WTC11 (cell line): ENCODE measurements around the gene ESAM. TPM values are rescaled to one million over a fixed set of nuclear protein-coding genes. Genes with fewer than 3 reads are reported as not detected.

Experiments
- ATAC-seq: fragments of 200-7000 bp; cut with Tn5 transposase; 2 replicates; pipeline ENCODE4 v1.10.0; 2021; ENCODE audit warnings: mild to moderate bottlenecking, moderate library complexity
- CTCF ChIA-PET: fragments of 300-600 bp; sonication (Branson Sonifier 250); formaldehyde crosslinking; loops from one replicate; lab custom pipeline; 2021; ENCODE audit warnings: antibody characterized with exemption; lab: Charles Lee
- POLR2A ChIA-PET: fragments of 350-600 bp; sonication (Branson Sonifier 250); formaldehyde crosslinking; loops from one replicate; lab custom pipeline; 2021; ENCODE audit warnings: antibody characterized with exemption; lab: Charles Lee
- DNase-seq: peaks from one replicate; pipeline ENCODE4 v3.0.0; 2021; ENCODE audit warnings: low spot score
- H3K27ac Mint-ChIP-seq: 2 replicates; pipeline ENCODE4 v1.8.0; 2021; ENCODE audit warnings: mixed read lengths
- H3K27me3 Mint-ChIP-seq: 2 replicates; pipeline ENCODE4 v1.8.0; 2021; ENCODE audit warnings: low read depth, mild to moderate bottlenecking, moderate library complexity, mixed read lengths
- H3K36me3 Mint-ChIP-seq: 2 replicates; pipeline ENCODE4 v1.8.0; 2021; ENCODE audit warnings: mixed read lengths
- H3K4me1 Mint-ChIP-seq: 2 replicates; pipeline ENCODE4 v1.8.0; 2022; ENCODE audit warnings: mixed read lengths
- H3K4me3 Mint-ChIP-seq: 2 replicates; pipeline ENCODE4 v1.8.0; 2021; ENCODE audit warnings: mild to moderate bottlenecking, moderate library complexity, mixed read lengths
- H3K9me3 Mint-ChIP-seq: 2 replicates; pipeline ENCODE4 v1.8.0; 2021; ENCODE audit warnings: mixed read lengths
- CBFB ChIP-seq: sonication (generic); formaldehyde crosslinking; IDR thresholded peaks from 2 replicates; pipeline ENCODE4 v1.8.1; 2022; ENCODE audit warnings: mild to moderate bottlenecking, low read depth, missing genetic modification reagents
- CDX4 ChIP-seq: fragments of 250-450 bp; sonication (Bioruptor Pico); IDR thresholded peaks from 2 replicates; pipeline ENCODE4 v1.9.0; 2021; ENCODE audit warnings: moderate library complexity, mild to moderate bottlenecking, inconsistent platforms, borderline replicate concordance
- CREM ChIP-seq: sonication (generic); formaldehyde crosslinking; IDR thresholded peaks from 2 replicates; pipeline ENCODE4 v1.8.1; 2022; ENCODE audit warnings: mild to moderate bottlenecking, missing genetic modification reagents, moderate library complexity
- CTCF ChIP-seq: fragments of 200-600 bp; IDR thresholded peaks from 2 replicates; pipeline ENCODE4 v1.8.0; 2022; ENCODE audit warnings: antibody characterized with exemption
- E2F4 ChIP-seq: sonication (generic); formaldehyde crosslinking; IDR thresholded peaks from 2 replicates; pipeline ENCODE4 v1.8.1; 2022; ENCODE audit warnings: low read depth, mild to moderate bottlenecking, moderate library complexity, missing genetic modification reagents, borderline replicate concordance
- GRHL2 ChIP-seq: fragments of 250-450 bp; sonication (Bioruptor Pico); IDR thresholded peaks from 2 replicates; pipeline ENCODE4 v1.8.0; 2022; ENCODE audit warnings: mild to moderate bottlenecking, moderate library complexity; ENCODE audit not compliant: insufficient replicate concordance, severe bottlenecking
- HMGXB4 ChIP-seq: sonication (generic); formaldehyde crosslinking; IDR thresholded peaks from 2 replicates; pipeline ENCODE4 v1.8.1; 2023; ENCODE audit warnings: mild to moderate bottlenecking, moderate library complexity, missing genetic modification reagents
- JAZF1 ChIP-seq: fragments of 250-450 bp; sonication (Bioruptor Pico); IDR thresholded peaks from 2 replicates; pipeline ENCODE4 v1.9.0; 2021; ENCODE audit warnings: moderate library complexity, mild to moderate bottlenecking, inconsistent platforms
- JUN ChIP-seq: sonication (generic); formaldehyde crosslinking; IDR thresholded peaks from 2 replicates; pipeline ENCODE4 v1.8.0; 2023; ENCODE audit warnings: mild to moderate bottlenecking, missing genetic modification reagents
- MYBL2 ChIP-seq: sonication (generic); formaldehyde crosslinking; IDR thresholded peaks from 2 replicates; pipeline ENCODE4 v1.8.1; 2023; ENCODE audit warnings: mild to moderate bottlenecking, moderate library complexity, missing genetic modification reagents
- NFYB ChIP-seq: sonication (generic); formaldehyde crosslinking; conservative IDR thresholded peaks from 2 replicates; pipeline ENCODE4 v1.8.0; 2022; ENCODE audit warnings: low read depth, missing genetic modification reagents
- NR3C1 ChIP-seq: sonication (generic); formaldehyde crosslinking; conservative IDR thresholded peaks from 2 replicates; pipeline ENCODE4 v1.8.1; 2023; ENCODE audit warnings: low read depth, mild to moderate bottlenecking, missing genetic modification reagents
- SMAD4 ChIP-seq: sonication (generic); formaldehyde crosslinking; IDR thresholded peaks from 2 replicates; pipeline ENCODE4 v1.8.0; 2022; ENCODE audit warnings: mild to moderate bottlenecking, missing genetic modification reagents
- SOX15 ChIP-seq: fragments of 250-450 bp; sonication (Bioruptor Pico); IDR thresholded peaks from 2 replicates; pipeline ENCODE4 v1.9.0; 2021; ENCODE audit warnings: mild to moderate bottlenecking
- STAT6 ChIP-seq: sonication (generic); formaldehyde crosslinking; conservative IDR thresholded peaks from 2 replicates; pipeline ENCODE4 v1.8.1; 2023; ENCODE audit warnings: mild to moderate bottlenecking, low read depth, missing genetic modification reagents, moderate library complexity
- TP53 ChIP-seq: sonication (generic); formaldehyde crosslinking; IDR thresholded peaks from 2 replicates; pipeline ENCODE4 v1.8.1; 2023; ENCODE audit warnings: mild to moderate bottlenecking, missing genetic modification reagents
- ZNF232 ChIP-seq: sonication (generic); formaldehyde crosslinking; IDR thresholded peaks from 2 replicates; pipeline ENCODE4 v1.8.0; 2022; ENCODE audit warnings: mild to moderate bottlenecking, missing genetic modification reagents
- ZNF281 ChIP-seq: sonication (generic); formaldehyde crosslinking; IDR thresholded peaks from 2 replicates; pipeline ENCODE4 v1.8.0; 2023; ENCODE audit warnings: mild to moderate bottlenecking, missing genetic modification reagents
- ZNF416 ChIP-seq: fragments of 250-450 bp; sonication (Bioruptor Pico); IDR thresholded peaks from 2 replicates; pipeline ENCODE4 v1.9.0; 2021; ENCODE audit warnings: mild to moderate bottlenecking, inconsistent platforms
- ZSCAN18 ChIP-seq: fragments of 250-450 bp; sonication (Bioruptor Pico); IDR thresholded peaks from 2 replicates; pipeline ENCODE4 v2.1.2; 2022; ENCODE audit warnings: mild to moderate bottlenecking, moderate library complexity
- total RNA-seq: library from RNA; stranded (reverse); gene quantifications from 3 replicates; pipeline ENCODE4 v1.2.3, GENCODE V29; 2021

Gene ESAM
- total RNA-seq, 1 experiment from 2014 or later: 0.48 TPM

- H3K4me3 Mint-ChIP-seq: no peak overlapping the region
- TF ChIP-seq MYBL2 (CRISPR knock-in tag): no peak
- no peak for TF ChIP-seq GRHL2 (CRISPR knock-in tag)
- no peak for TF ChIP-seq NR3C1
- TF ChIP-seq NFYB (CRISPR knock-in tag): no peak
- H3K36me3 Mint-ChIP-seq: no peaks in the 10 kb centered on the region
- ChIA-PET POLR2A (no interaction called here), CTCF (interaction anchor here (2.9 kb wide), 1 partner anchor 25 kb away, joined by 11 read pairs; no protein-coding TSS in a partner anchor)
- DNase-seq (no peak), ATAC-seq (no peak)
- no peaks in the 10 kb centered on the region for H3K27me3 Mint-ChIP-seq
- H3K4me1 Mint-ChIP-seq: peaks cover 42% of the 10 kb centered on the region
- no peaks in the 10 kb centered on the region for H3K9me3 Mint-ChIP-seq
- H3K27ac Mint-ChIP-seq: no peak overlapping the region
Observed at GRCh38 chr11:124788521-124788920, 26.4 kb upstream of the ESAM start.

GRCh38 chr11:124784051-124784450 lies 22.0 kb upstream of the ESAM start:
- POLR2A ChIA-PET: no interaction called here
- no peaks in the 10 kb centered on the region for H3K27me3 Mint-ChIP-seq

More at GRCh38 chr11:124784051-124784450, 22.0 kb upstream of the ESAM start:
- CTCF ChIA-PET: interaction anchor here (1.8 to 2.8 kb wide), 2 partner anchors 10 to 21 kb away, joined by 7 to 12 read pairs; partner anchors contain the start of gene ESAM
- DNase-seq: no peak
- no peaks in the 10 kb centered on the region for H3K4me1 Mint-ChIP-seq
- H3K36me3 Mint-ChIP-seq: no peaks in the 10 kb centered on the region
- no peak overlapping the region for H3K27ac Mint-ChIP-seq
- no peak for TF ChIP-seq STAT6
- no peak for TF ChIP-seq ZNF232 (CRISPR knock-in tag)
- TF ChIP-seq CDX4 (CRISPR knock-in tag): no peak
- no peak for TF ChIP-seq CBFB (CRISPR knock-in tag)
- TF ChIP-seq ZSCAN18 (CRISPR knock-in tag): no peak
- TF ChIP-seq GRHL2 (CRISPR knock-in tag): no peak
- no peak for TF ChIP-seq TP53 (CRISPR knock-in tag)
- no peak for TF ChIP-seq JUN (CRISPR knock-in tag)
- TF ChIP-seq E2F4 (CRISPR knock-in tag): no peak
- TF ChIP-seq CREM: no peak
- TF ChIP-seq SOX15: no peak
- TF ChIP-seq HMGXB4 (CRISPR knock-in tag): no peak
- no peak for TF ChIP-seq JAZF1 (CRISPR knock-in tag)
- TF ChIP-seq ZNF281 (CRISPR knock-in tag): no peak
- TF ChIP-seq SMAD4 (CRISPR knock-in tag): no peak
- TF ChIP-seq ZNF416 (CRISPR knock-in tag): no peak
- TF ChIP-seq CTCF: no peak
- TF ChIP-seq, all 79 proteins: peak for 0
- ATAC-seq: no peak
- H3K4me3 Mint-ChIP-seq: no peak overlapping the region
- no peaks in the 10 kb centered on the region for H3K9me3 Mint-ChIP-seq
